Fibroblast of skin of right quadriceps (primary cell): Measurements from ENCODE around the gene TOX2.
A peak's percentile ranks its signal among the peaks of the same experiment; 100 is the strongest.

Experiments
- DNase-seq: peaks from one replicate; pipeline ENCODE4 v3.0.0-alpha.2; 2013

Gene TOX2

DNA sequence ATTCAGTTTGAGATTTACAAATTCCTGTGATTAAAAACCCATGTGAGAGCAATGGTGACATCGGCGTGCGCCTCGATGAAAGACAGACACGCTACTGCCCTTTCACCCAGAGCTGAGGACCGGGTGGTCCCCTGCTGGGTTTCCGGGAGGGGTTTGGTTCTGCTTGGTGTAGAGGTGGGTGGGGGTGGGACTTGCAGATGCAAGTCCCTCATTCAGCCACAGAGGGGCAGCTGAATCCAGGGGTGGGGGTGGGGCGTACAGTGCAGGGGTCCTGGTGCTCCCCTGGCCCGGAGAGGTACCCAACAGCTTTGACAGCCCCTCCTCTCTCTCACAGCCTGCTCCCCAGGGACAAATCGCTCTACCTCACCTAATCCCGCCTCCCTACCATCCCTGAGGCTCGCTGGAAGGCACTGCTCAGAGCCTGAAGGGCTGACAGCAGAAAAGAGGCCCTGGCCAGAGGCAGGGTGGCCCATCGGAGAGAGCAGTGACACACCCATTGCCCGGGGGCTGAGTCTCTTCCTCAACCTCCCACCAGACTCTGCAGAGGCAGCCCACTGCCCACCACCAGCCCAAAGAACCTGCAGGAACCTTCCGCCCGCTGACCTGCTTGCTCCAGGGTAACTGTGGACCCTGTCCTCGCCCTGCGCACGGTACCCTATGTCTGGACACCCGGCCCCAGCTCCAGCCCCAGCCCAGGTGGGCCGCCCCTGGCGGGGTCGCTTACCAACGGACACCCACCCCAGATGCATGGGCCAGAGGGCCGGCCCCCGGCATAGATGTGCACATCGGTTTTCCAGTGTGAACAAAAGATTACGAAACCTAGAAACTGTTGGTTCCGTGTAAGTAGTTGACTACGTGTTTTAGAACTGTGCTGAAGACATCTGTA, 153.9 kb downstream of the TOX2 start:
- DNase-seq, result no peak

DNA sequence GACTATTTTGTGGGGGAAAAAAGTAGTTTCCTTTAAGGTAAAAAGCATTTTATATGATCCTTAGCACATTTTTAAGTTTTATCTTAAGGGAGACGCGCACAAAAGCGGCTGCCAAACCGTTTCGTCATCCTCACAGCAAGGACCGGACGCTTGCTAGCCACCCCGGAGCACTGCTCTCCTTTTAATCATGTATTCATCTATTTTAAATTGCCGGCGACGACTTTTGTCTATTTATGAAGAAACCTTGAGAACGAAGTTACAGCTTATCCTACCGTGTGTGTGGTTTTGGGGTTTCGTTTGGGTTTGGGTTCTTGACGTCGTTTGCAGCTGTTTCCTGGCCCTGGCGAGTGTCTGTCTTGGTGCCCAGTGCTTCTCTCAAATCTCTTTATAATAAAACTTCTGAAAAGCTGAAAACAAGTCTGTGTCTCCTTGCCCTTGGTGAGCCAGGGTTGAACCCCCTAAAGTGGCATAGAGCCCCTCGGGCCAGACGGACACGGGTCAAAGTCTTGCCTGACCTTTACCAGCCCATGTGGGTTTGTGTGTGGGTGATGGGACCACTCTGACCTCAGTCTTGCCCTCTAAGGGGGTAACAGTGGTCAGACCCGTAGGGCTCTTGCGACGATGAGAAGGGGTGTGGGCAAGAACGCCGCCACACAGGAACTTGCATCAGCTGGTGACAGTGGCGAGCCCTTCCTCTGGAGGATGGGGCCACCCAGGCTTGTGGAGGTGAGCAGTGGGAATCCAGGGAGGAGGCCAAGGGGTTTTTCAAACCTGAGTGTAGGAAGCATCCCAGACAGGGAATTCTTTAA, 154.8 kb downstream of the TOX2 start:
- DNase-seq, result no peak

DNA sequence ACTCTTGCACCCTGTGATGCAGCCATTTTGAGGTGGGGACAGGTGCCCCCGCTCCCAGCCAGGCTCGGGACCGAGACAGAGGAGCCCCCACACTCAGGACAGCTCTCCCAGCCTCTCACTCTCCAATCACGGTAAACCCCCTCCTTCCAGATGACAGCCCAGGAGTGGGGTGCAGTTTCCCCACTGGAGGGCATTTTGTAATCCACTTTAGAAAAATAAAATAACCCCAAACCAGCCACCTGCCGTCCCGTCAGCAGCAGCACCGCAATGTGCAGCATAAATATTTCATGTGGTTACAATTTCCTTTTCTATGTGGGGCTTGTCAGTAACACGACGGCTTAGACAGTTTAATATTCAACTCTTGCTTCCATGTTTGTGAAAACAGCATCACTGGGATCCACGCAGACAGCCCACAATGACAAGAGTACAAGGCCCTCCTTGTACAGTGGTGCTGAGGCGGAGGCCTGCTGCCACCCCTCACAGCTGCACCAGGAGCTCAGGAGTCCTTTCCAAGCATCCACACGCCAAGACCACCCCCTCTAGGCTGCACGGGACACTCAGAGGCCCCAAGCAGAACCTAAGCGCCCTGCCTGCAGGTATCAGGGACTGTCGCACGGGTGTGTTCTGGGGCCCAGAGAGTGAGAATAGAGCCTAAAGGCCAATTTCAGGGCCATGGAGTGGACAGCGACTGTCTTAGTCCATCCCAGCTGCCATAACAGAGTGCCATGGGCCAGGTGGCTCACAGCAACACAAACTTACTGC, 155.7 kb downstream of the TOX2 start:
- no peak for DNase-seq

DNA sequence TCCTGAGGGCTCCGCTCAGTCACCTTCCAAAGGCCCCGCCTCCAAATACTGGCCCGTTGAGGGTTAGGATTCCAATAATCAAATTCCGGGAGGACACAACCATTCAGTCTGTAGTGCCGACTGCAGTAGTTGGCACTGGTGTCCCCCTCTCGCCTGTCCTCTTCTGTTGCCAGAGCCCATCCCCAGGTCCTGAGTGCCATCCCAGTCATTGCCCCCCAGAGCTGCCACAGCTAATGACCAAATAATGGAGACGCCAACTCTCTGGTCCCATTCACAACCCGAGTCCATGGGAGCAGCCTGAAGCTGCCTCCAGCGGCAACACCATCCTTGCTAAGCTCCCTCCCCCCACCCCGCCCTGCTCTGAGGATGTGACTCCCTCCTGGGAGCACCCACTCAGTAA, 156.4 kb downstream of the TOX2 start:
- DNase-seq, result no peak

- no peak for DNase-seq
These were observed 157.0 kb downstream of the TOX2 start for GRCh38 chr20:44071526-44072111.

DNA sequence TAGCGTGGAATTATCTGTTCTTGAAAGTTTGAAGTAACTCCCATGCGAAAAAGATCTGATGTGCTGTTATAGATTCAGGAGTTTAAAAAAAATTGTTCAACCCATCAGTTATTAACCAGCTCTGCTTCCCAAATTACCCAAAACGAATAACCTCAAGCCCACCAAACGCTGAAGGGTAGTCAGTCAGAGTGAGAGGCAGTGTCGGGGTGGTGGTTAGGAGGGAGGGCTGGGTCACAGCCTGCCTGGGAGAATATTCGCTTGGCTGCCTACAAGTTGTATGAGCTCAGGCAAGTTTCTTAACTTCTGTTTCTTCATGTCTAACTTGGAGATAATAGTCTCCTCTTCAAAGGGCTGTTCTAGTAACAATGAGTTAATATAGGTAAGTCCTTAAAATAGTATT, 157.7 kb downstream of the TOX2 start:
- no peak for DNase-seq

DNA sequence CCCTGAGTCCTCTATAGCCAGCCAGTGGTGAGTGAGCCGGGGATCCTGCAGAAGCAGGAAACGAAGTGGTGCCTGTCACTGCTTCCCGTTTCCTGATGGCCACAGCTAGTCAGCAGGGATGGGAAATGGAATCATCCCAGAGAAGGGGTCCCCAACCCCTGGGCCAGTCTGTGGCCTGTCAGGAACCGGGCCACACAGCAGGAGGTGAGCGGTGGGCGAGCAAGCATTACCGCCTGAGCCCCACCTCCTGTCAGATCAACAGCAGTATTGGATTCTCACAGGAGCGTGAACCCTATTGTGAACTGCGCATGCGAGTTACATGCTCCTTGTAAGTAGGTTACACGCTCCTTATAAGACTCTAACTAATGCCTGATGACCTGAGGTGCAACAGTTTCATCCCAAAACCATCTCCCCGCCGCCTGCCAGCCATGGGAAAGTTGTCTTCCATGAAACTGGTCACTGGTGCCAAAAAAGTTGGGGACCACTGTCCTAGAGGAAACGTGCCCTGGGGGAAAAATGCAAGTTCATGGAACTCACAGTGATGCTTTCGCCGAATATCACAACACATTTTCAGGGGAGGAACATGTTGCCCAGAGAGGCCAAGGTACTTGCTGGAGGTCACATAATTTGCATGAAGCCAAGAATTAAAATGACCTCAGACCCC, 158.5 kb downstream of the TOX2 start:
- DNase-seq, result no peak

GRCh38 chr20:44073675-44074071, 159.0 kb downstream of the TOX2 start:
- DNase-seq, result no peak

DNA sequence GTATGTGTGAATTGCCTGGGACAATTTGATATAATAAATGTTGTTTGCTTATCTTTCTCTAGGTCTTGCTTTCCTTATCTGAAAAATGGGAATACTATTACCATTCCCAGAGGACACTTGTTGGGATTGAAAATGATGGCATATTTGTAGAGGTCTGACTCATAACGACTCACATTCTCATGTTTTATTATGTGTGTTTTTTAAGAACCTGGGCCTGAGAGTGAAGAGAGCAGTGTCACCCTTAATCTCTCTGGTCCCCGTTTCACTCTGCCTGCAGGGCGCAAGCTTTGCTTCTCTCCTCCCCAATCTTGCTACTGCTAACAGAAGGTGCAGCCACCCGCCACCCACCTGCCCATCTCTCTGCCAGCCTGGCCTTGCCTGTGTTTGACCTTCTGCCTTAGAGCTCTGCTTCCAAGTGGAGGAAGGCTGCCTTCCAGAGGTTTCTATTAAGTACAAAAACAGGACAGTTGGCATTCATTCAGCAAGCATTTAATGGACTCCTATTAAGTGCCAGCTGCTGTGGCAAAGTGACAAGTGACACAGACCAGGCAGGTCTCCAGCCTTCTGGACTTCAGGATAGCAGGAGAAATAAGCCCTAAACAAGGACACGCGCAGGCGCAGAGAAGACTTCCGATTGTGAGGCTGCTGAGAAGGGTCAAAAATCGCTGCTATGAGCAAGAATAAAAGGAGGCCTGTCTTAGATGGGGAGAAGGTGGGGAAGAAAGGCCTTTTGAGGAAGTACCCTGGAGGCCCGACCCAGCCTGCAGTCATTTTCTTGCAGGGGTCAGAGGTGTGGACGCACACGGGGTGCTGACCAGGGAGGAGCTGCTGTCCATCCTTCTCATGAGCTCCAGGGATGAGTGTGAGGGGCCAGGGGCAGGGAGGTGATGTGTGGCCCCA, 159.8 kb downstream of the TOX2 start:
- peak; percentile 74 for DNase-seq

- DNase-seq, result no peak
These were observed 160.7 kb downstream of the TOX2 start for GRCh38 chr20:44075191-44075949.

DNA sequence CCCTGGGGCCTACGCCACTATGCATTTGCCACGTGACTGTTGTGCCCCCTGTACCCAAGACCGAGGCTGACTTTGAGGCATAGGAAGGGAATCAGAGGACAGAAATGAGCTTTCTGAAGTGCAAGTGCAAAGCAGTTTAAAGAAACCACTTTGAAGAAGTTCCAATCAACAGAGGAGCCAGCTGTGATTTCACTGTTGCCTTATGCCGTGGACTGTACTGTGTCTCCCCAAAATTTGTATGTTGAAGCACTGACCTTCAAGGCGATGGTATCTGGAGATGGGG, 161.2 kb downstream of the TOX2 start:
- DNase-seq, result no peak

- no peak for DNase-seq
These were observed 164.6 kb downstream of the TOX2 start for GRCh38 chr20:44079291-44079690.

- no peak for DNase-seq
These were observed 165.4 kb downstream of the TOX2 start for GRCh38 chr20:44080064-44080463.

DNA sequence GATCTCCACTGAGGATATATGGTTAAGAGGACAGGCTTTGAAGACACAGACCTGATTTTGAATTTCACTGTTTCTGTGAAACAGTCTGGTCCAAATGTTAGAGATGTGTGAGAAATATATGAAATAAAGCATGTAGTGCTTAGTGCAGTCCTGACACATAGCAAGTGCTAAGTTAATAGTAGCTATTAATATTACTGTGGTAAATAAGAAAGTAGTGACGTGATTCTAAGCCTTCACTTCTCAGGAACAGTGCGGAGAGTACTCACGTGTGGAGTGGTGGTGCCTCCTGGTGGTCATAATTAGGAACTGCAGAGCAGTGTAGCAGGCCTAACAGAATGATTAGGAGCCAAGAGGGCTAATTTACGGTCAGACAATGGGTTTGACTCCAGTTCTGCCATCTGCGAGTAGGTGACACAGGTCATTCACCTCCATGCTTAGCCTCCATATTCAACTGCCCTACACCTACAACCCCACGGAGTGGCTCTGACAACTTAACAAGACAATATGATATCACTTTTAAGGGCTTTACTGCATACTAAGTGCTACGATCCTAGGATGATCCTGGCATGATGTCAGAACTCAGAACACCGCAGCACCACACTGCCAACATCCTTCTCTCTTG, 166.1 kb downstream of the TOX2 start:
- peak; percentile 76 for DNase-seq

DNA sequence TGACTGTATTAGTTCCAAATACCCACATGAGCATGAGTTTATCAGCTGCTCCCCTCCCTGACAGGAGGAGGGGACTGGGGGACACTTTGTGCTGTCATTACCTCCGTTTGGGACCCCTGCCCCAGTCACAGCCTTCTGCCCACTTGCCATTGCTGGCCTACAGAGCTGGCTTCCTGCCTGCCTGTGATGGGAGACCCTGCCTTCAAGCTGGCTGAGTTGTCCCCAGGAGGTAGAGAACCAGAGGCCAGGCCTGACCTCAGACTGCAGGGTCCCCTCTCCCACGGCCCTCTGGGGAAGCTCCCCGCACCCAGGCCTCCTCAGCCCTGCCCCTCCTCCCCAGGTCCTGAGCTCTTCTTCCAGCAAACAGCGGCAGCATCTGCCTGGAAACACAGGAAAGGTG, 166.8 kb downstream of the TOX2 start:
- no peak for DNase-seq

GRCh38 chr20:44081888-44082287, 167.2 kb downstream of the TOX2 start:
- no peak for DNase-seq

DNA sequence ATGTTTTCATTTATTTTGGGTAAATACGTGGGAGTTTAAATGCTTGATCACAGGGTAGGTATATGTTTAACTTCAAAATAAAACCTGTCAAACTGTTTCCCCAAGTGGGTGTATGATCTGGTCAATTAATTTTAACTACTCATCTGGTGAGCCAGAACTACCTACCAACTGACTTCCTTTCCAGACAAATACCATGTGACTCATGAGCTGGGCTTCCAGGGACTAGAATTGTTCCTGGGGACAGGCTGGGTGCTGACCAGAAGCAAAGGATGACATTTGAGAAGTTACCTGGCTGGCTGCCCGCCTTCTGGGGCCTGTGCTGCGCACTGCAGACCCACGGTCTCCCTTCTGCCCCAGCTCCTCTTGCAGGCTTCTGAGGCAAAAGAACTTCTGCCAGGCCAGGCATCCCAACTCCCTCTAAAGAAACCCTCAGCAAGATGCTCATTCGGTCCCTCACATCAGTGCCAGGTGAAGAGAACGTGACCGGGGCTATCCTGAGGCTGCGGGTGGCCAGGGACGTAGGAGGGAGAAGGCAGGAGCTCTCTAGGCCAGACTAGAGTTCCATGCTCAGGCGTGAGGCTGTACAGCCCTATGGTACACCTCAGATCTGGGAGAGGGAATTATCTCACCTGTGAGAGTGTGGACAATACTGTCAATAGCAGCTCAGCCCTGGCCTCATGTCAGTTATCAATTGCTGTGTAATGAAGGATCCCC, 168.7 kb downstream of the TOX2 start:
- peak; percentile 75 for DNase-seq

GRCh38 chr20:44084439-44084838, 169.8 kb downstream of the TOX2 start:
- DNase-seq, result no peak

DNA sequence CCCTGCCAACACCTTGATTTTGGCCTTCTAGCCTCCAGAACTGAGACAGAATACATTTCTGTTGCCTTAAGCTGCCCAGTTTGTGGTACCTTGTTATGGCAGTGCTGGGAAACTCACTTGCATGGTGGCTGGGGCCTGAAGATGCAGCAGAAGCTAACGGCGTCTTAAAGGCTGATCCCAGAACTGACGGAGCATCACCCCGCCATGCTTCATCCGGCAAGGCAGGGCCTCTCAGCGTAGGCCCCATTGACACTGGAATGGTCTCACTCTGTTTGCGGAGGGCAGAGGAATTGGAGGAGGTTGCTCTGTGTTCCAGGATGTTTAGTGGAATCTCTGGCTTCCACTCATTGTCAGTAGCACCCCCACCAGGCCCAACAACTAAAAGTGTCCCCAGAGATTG, 170.2 kb downstream of the TOX2 start:
- DNase-seq, result no peak
